HepG2 (cell line): ENCODE measurements around the gene SURF6. TPM values are rescaled to one million over a fixed set of nuclear protein-coding genes. Genes with fewer than 3 reads are reported as not detected.

Experiments
- AGO1 ChIP-seq: fragments of 200-400 bp; formaldehyde crosslinking; IDR thresholded peaks from 2 replicates; pipeline ENCODE4 v1.6.1; 2017; ENCODE audit warnings: mild to moderate bottlenecking, low read depth, low read length, moderate library complexity; ENCODE audit not compliant: poor library complexity, severe bottlenecking
- CBFB ChIP-seq: sonication (generic); formaldehyde crosslinking; IDR thresholded peaks from 2 replicates; pipeline ENCODE4 v1.4.0; 2020; ENCODE audit warnings: missing genetic modification reagents
- EEA1 ChIP-seq: sonication (generic); formaldehyde crosslinking; IDR thresholded peaks from 2 replicates; pipeline ENCODE4 v1.5.1; 2020; ENCODE audit warnings: mild to moderate bottlenecking, missing genetic modification reagents, borderline replicate concordance
- GABPA ChIP-seq, 2 experiments: IDR thresholded peaks; 2 replicates each; pipeline ENCODE4 v1.6.1; 2011 to 2016; ENCODE audit warnings: low read depth in 2 of 2, low read length in 1 of 2, missing biosample characterization in 1 of 2, missing genetic modification characterization in 1 of 2
- PRDM10 ChIP-seq: sonication (generic); formaldehyde crosslinking; IDR thresholded peaks from 2 replicates; pipeline ENCODE4 v1.4.0; 2020; ENCODE audit warnings: low read depth, missing genetic modification reagents
- PREB ChIP-seq: sonication (generic); formaldehyde crosslinking; IDR thresholded peaks from 2 replicates; pipeline ENCODE4 v1.4.0; 2020; ENCODE audit warnings: missing genetic modification reagents
- TFAP4 ChIP-seq: sonication (generic); IDR thresholded peaks from 2 replicates; pipeline ENCODE4 v1.6.1; 2016; ENCODE audit warnings: low read depth, borderline replicate concordance
- TP53 ChIP-seq: sonication (generic); formaldehyde crosslinking; conservative IDR thresholded peaks from 2 replicates; pipeline ENCODE4 v1.4.0; 2020; ENCODE audit warnings: missing genetic modification reagents
- YY1 ChIP-seq: IDR thresholded peaks from 2 replicates; pipeline ENCODE4 v1.6.1; 2011; ENCODE audit warnings: low read length, low read depth, moderate library complexity, mild to moderate bottlenecking; ENCODE audit not compliant: insufficient read depth, insufficient replicate concordance
- ZBTB4 ChIP-seq: sonication (generic); formaldehyde crosslinking; IDR thresholded peaks from 2 replicates; pipeline ENCODE4 v1.4.0; 2020; ENCODE audit warnings: missing genetic modification reagents, mild to moderate bottlenecking, borderline replicate concordance
- ZBTB43 ChIP-seq: sonication (generic); formaldehyde crosslinking; conservative IDR thresholded peaks from 2 replicates; pipeline ENCODE4 v1.4.0; 2020; ENCODE audit warnings: missing genetic modification reagents
- ZFP1 ChIP-seq: IDR thresholded peaks from 2 replicates; pipeline ENCODE4 v1.6.1; 2016
- ZNF44 ChIP-seq: sonication (generic); formaldehyde crosslinking; IDR thresholded peaks from 2 replicates; pipeline ENCODE4 v1.5.1; 2020; ENCODE audit warnings: mild to moderate bottlenecking, missing genetic modification reagents
- ZNF704 ChIP-seq: sonication (generic); formaldehyde crosslinking; IDR thresholded peaks from 2 replicates; pipeline ENCODE4 v1.8.1; 2023; ENCODE audit warnings: mild to moderate bottlenecking, inconsistent platforms, moderate library complexity, missing genetic modification reagents, borderline replicate concordance
- ZNF709 ChIP-seq: sonication (generic); formaldehyde crosslinking; IDR thresholded peaks from 2 replicates; pipeline ENCODE4 v1.5.0; 2020; ENCODE audit warnings: mild to moderate bottlenecking, missing genetic modification reagents
- ZSCAN20 ChIP-seq: sonication (generic); formaldehyde crosslinking; IDR thresholded peaks from 2 replicates; pipeline ENCODE4 v1.4.0; 2020; ENCODE audit warnings: missing genetic modification reagents, mild to moderate bottlenecking, borderline replicate concordance
- polyA plus RNA-seq, 8 experiments: library from polyadenylated mRNA; depleted of rRNA in 3 of 8; stranded (reverse) in 7 of 8; unstranded in 1 of 8; fragments of >200 nt; fragmentation: Illumina TruSeq in 4 of 8; extraction: Trizol in 4 of 8; gene quantifications; 2 replicates each; pipeline versions ENCODE4 v1.2.1 to v1.2.3, GENCODE V29; 2011 to 2016; ENCODE audit warnings: low read depth in 4 of 8, missing spikeins in 1 of 8, mixed read lengths in 1 of 8; ENCODE audit not compliant: insufficient read depth in 1 of 8
- total RNA-seq, 5 experiments: library from RNA; depleted of rRNA; stranded (reverse); fragments of >200 nt; fragmentation: Illumina TruSeq; extraction: Trizol; gene quantifications; 2 replicates each; pipeline ENCODE4 v1.2.3, GENCODE V29; 2016; ENCODE audit warnings: low read depth in 1 of 5

Gene SURF6
- total and polyA plus RNA-seq, 2 of the 13 experiments (the other 11 are each of a cell fraction or from before 2014, with no cell fraction given): 5.9 to 14.7 TPM

- TF ChIP-seq PRDM10 (no peak), ZNF704 (CRISPR knock-in tag) (0 out of 2 replicates have a peak, but pooled peaks have one; percentile 48), TFAP4 (peak; percentile 39; the same call in 1 of the 2 replicates), ZFP1 (no peak), ZNF44 (CRISPR knock-in tag) (no peak), ZBTB43 (CRISPR knock-in tag) (no peak), GABPA (IDR thresholded peaks at IDR 0.05; ENCODE audit: low read depth, low read length) (no peak), GABPA (CRISPR knock-in tag; IDR thresholded peaks at IDR 0.05; ENCODE audit: low read depth) (peak; percentile 86), PREB (CRISPR knock-in tag) (no peak), CBFB (no peak), TP53 (no peak), EEA1 (CRISPR knock-in tag) (no peak), ZSCAN20 (CRISPR knock-in tag) (peak; percentile 97), ZBTB4 (CRISPR knock-in tag) (no peak), AGO1 (no peak), ZNF709 (CRISPR knock-in tag) (peak; percentile 44; the same call in 1 of the 2 replicates), YY1 (peak; percentile 94)
Measured at GRCh38 chr9:133356391-133357091, 20.6 kb upstream of the SURF6 start, which contains the start of the genes SURF1 and SURF2 (continued).
